HG02798 (cell line): ENCODE results near the gene NAV3.

ENCODE experiments used
- ATAC-seq: cut with Tn5 transposase; IDR thresholded peaks from one replicate; pipeline ENCODE4 v1.9.1; 2021; ENCODE audit warnings: mild to moderate bottlenecking; ENCODE audit not compliant: unreplicated experiment, poor library complexity

Gene NAV3

GRCh38 chr12:77842430-77842829, 11.7 kb downstream of the NAV3 start:
- no peak for ATAC-seq

GRCh38 chr12:77845831-77846230, 15.1 kb downstream of the NAV3 start:
- no peak for ATAC-seq

GRCh38 chr12:77847060-77847541, 16.4 kb downstream of the NAV3 start:
- peak; percentile 98 for ATAC-seq

GRCh38 chr12:77847680-77848431, 17.2 kb downstream of the NAV3 start:
- peak; percentile 31 for ATAC-seq

GRCh38 chr12:77850129-77850528, 19.4 kb downstream of the NAV3 start:
- ATAC-seq, result no peak

GRCh38 chr12:77850698-77851097, 20.0 kb downstream of the NAV3 start:
- no peak for ATAC-seq

- ATAC-seq, result no peak
Observed at GRCh38 chr12:77855548-77855947, 24.9 kb downstream of the NAV3 start.

- ATAC-seq, result no peak
Observed at GRCh38 chr12:77861317-77861716, 30.6 kb downstream of the NAV3 start.

- ATAC-seq, result no peak
Observed at GRCh38 chr12:77865178-77865577, 34.5 kb downstream of the NAV3 start.

- no peak for ATAC-seq
Observed at GRCh38 chr12:77878901-77879300, 48.2 kb downstream of the NAV3 start.

GRCh38 chr12:77882709-77883108, 52.0 kb downstream of the NAV3 start:
- no peak for ATAC-seq

- ATAC-seq, result no peak
Observed at GRCh38 chr12:77888611-77889010, 57.9 kb downstream of the NAV3 start.

- peak; percentile 44 for ATAC-seq
Observed at GRCh38 chr12:77891518-77892147, 60.9 kb downstream of the NAV3 start.

- no peak for ATAC-seq
Observed at GRCh38 chr12:77893918-77894317, 63.2 kb downstream of the NAV3 start.

GRCh38 chr12:77894556-77894955, 63.9 kb downstream of the NAV3 start:
- no peak for ATAC-seq

- no peak for ATAC-seq
Observed at GRCh38 chr12:77895699-77896098, 65.0 kb downstream of the NAV3 start.

GRCh38 chr12:77907936-77908335, 77.2 kb downstream of the NAV3 start:
- ATAC-seq, result no peak

- no peak for ATAC-seq
Observed at GRCh38 chr12:77914081-77914488, 83.4 kb downstream of the NAV3 start.

GRCh38 chr12:77915071-77915600, 84.4 kb downstream of the NAV3 start:
- no peak for ATAC-seq

GRCh38 chr12:77916276-77916675, 85.6 kb downstream of the NAV3 start:
- no peak for ATAC-seq

- no peak for ATAC-seq
Observed at GRCh38 chr12:77918046-77918445, 87.4 kb downstream of the NAV3 start.

- ATAC-seq, result no peak
Observed at GRCh38 chr12:77919450-77919849, 88.8 kb downstream of the NAV3 start.
